GM19025 (cell line): ENCODE data around the gene ARHGAP8.

Experiments
- ATAC-seq: cut with Tn5 transposase; IDR thresholded peaks from one replicate; pipeline ENCODE4 v1.9.1; 2021; ENCODE audit warnings: mild to moderate bottlenecking, low read depth, moderate library complexity; ENCODE audit not compliant: unreplicated experiment

The ARHGAP8 gene

GRCh38 chr22:44760476-44760875, 8.1 kb downstream of the ARHGAP8 start:
- no peak for ATAC-seq

GRCh38 chr22:44761025-44761424, 8.7 kb downstream of the ARHGAP8 start:
- no peak for ATAC-seq

DNA sequence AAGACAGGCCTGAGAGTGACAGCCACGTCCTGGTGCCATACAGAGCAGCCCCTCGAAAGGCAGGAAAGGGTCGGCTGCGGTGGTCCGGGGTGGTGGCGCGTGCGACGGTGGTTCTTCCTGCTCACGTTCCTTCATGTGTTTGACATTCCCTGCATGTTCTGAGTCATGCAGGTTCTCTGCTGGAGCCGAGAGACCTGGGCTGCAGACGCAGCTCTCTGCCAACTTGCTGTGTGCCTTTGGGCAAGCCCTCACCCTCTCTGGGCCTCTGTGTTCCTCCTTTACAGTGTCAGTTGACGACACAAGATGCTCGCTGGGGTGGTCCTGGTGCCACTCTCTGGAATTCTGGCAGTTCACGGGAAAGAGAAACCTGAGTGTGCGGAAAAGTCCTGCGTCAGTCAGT, 12.0 kb downstream of the ARHGAP8 start:
- ATAC-seq, result no peak

GRCh38 chr22:44764974-44765373, 12.6 kb downstream of the ARHGAP8 start:
- no peak for ATAC-seq

GRCh38 chr22:44765571-44766285, 13.4 kb downstream of the ARHGAP8 start:
- no peak for ATAC-seq

DNA sequence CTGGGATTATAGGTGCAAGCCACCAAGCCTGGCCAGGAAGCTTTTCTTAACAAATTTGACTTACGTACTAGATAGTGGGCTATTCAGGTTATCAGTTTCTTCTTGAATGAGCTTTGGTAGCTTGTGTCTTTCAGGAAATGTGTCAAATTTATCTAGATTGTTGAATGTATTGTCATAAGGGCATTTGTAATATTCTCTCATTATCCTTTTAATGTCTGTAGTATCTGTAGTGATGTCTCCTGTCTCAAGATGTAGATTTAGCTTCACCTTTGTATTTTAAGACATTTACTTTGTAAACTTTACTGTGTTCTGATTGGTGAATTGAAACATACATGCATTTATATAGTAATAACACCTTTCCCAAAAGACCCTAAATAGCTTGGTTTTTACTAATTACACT, 20.7 kb downstream of the ARHGAP8 start:
- no peak for ATAC-seq

DNA sequence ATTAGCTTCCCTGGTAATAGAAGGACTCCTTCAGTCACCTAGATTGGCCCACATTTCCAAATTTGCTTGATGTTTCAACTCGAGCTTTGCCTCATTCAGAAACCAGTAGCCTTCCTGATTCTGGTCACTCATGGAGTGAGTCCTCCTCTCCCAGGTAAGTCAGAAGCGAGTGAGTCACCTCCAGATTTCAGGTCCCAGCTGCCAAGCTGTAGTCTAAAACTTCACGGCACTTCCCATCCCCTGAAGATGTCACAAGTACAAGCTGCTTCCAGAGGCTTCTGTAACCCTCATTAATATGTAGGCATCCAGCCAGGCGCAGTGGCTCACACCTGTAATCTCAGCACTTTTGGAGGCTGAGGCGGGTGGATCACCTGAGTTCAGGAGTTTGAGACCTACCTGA, 23.5 kb downstream of the ARHGAP8 start:
- no peak for ATAC-seq

GRCh38 chr22:44776605-44777363, 24.4 kb downstream of the ARHGAP8 start:
- no peak for ATAC-seq

DNA sequence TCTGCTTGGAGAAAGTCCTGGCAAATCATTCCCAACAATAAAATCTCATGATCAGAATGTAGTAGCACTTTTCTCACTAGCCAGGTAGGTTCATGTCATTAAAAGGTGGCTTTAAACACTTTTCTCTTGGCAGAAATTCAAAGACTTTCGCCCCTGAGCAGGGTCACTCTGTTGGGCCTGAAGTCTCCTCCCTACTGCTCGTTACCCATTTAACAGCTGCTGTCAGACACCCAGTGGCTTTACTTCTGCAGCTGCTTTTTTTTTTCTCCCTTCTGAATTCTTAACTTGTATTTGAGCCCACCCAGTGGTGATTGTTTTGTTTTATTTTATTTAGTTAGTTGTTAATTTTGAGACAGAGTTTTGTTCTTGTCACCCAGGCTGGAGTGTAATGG, 25.0 kb downstream of the ARHGAP8 start:
- ATAC-seq, result no peak

DNA sequence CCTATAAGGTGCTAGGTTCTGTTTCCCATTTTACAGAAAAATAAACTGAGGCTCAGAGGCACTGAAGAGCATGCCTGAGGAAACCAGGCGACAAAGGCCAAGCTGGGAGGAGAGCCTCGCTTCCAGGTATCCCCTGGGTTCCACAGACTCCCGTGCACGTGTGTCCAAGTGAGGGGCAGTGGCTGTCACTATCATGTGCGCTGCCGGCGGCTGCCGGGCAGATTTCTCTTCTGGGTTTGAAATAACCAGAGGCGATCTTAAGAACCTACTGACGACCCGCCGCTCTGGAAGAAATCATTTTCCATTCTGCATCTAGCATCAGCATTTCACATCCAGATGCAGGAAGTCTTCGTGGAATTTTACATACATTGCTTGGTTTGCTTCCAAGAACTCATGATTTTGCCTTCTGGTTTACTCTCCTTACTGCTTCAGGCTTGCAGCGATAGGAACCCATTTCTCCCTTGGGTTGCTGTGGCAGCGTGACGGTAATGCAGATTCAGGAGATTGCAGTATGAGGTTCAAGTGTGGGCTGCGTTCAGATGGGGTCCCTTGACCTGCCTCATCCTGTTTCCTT, 28.6 kb downstream of the ARHGAP8 start:
- ATAC-seq, result no peak

DNA sequence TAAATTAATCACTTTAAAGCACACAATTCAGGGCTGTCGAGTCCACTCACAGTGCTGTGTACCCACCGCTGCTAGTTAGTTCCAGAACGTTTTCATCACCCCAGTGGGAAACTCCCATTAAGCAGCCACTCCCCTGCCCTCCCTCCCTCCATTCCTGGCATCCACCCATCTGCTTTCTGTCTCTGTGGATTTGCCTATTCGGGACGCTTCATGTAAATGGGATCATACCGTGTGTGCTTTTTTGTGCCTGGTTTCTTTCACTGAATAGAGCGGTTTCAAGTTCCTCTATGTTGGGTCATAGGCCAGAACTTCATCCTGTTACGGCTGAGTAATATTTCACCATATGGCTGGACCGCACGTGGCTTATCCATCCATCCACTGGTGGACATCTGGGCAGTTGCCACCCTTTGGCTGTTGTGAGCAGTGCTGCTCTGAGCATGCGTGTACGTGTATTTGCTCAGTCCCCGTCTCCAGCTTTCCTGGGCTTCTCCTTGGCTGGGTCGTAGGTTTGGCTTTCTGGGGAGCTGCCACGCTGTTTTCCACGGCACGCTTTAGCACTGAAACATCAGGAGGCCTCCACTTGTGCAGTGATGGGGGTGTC, 30.1 kb downstream of the ARHGAP8 start:
- ATAC-seq, result no peak

DNA sequence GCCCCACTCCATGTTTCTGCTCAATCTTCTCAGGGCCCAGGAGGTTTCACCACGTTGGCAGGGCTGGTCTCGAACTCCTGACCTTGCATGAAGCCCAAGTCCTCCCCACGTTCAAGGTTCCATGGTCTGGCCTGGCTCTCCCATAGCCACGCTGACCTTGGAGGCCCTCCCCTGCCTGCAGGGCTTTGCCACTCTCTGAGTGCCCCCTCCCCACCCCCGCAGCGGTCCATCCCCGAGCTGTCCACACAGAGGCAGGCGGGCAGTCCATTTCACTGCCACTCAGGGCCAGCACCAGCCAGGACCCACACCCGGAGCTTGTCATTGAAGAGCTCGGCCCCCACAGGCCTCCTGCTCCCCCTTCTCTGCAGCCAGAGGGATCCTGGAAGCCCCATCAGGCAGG, 30.7 kb downstream of the ARHGAP8 start:
- ATAC-seq, result no peak

DNA sequence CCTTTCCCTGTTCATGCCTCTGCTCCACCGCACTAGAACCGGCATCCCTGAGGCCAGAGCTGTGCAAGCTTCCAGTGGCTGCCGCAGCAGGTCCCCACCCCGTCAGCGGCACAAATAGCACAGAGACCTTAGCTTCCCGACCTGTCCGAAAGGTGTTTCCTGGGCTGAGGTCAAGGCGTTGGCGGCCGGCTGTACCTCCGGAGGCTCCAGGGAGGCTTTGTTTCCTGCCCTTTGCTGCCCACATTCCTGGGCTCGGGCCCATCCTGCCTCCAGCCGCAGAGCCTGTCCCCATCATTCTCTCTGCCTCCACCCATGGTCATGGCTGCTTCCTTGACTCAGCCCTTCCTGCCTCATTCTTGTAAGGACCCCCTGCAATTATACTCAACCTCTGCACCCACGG, 31.2 kb downstream of the ARHGAP8 start:
- ATAC-seq, result no peak

DNA sequence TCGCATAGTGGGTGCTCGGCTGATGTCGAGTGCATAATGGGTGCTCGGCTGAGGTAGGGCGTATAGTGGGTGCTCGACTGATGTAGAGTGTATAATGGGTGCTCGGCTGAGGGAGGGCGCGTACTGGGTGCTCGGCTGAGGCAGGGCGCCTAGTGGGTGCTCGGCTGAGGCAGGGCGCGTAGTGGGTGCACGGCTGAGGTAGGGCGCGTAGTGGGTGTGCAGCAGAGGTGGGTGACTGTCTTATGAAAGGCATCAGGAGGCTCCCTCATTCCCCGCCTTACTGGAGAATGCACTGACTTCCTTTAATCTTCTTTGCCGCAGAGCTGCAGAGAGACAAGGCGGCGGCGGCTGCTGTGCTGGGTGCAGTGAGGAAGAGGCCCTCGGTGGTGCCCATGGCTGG, 33.8 kb downstream of the ARHGAP8 start:
- no peak for ATAC-seq

- no peak for ATAC-seq
Measured at GRCh38 chr22:44786610-44787009, 34.2 kb downstream of the ARHGAP8 start.

- ATAC-seq, result no peak
Measured at GRCh38 chr22:44787832-44788231, 35.5 kb downstream of the ARHGAP8 start.

DNA sequence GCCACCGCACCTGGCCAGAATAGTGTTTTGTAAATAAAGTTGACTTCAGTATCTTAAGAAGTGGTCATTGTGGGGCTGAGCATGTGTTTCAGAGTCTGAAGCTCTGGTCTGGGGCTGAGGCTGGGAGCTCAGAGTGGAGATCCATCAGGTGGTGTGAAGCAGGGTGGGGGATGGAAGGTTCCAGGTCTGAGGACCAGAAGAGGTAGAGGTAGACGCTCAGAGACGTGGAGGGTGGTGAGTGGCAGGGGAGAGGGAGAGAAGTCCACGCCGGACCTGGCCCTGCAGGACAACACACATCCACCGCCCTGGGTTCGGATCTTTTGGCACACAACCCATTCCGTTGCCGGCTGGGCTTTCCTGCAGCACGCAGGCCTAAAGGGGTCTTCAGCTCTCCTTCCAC, 40.7 kb downstream of the ARHGAP8 start:
- no peak for ATAC-seq

DNA sequence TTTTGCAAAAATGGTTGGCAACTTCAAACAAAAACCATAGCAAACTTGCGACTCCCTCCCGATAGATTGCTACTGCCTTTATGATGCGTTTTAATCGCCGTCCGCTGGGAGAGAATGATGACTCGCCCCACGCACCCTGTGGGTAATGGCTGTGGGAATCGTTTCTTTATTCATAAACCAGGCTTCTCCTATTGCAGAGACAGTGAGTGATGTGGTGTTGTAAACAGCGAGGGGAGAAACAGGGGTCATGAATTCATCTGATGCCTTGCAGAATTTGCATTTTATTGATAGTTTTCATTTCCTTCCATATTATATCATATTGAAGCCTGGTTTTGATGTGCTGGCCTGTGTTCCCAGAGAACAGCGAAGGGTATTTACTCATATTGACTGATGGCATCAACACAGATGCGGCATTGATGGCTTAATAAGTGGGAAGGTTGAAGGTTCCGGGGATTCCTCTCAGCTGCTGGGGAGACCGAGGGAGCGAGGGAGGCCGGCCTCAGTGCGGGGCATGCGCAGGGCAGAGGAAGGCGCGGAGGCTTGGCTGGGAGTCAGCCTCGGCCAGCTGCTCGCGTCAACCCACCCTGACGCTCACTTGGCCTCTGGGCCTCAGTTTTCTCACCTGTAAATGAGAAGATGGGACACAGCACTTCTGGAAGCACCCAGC, 41.3 kb downstream of the ARHGAP8 start:
- ATAC-seq, result no peak

GRCh38 chr22:44795701-44796630, 43.6 kb downstream of the ARHGAP8 start:
- ATAC-seq, result no peak

- no peak for ATAC-seq
Measured at GRCh38 chr22:44797181-44797725, 44.9 kb downstream of the ARHGAP8 start.
